NCI-H1694 (cell line): Measurements from ENCODE around the gene SPECC1L.
"Not testable (repeated sequence)": the region's sequence is repeated elsewhere in the genome, so short reads cannot be mapped to it uniquely, and the experiment has no call there.

Source experiments
- DNase-seq: peaks from one replicate; lab custom pipeline; 2025; lab: John Stamatoyannopoulos, UW

The SPECC1L gene

DNA sequence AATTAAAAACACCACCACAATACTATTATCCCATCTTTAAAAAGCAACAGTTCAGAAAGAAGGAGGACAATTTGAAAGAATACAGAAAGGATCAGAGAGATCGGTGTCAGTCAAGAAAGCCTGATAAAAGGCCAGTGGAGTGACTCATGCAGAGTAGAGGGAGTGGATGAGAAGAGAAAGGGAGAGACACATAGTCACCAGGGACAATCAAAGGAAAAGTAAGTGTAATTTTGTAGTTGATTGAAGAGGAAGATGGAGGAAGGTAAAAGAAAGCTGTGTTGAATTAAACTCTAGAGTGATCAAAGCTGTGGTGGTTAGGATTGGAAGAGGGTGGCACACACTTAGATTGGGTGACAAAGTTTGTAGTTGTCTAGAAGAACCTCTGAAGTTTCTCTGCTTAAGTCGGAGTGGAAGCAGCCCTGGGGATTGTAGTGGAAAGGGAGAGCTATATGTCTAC is 14.1 kb downstream of the SPECC1L start:
- DNase-seq = no peak

DNA sequence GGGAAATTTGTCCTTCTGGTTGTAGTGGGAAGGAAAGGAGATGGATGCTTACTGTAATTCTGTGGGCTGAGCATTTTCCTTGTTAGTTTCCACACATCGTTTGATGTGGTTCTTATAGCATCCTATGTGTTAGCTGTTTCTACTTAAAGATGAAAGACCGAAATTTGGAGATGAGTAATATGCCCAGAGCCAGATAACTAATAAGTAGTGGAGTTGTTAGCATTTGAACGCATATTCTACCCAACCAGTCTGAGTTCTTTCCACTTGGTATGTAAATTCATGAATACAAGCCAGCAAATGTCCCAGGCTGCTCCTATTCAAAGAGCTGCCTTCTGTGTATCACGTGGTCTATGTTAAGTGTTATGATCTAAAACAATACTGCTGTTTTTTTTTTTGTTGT is 14.6 kb downstream of the SPECC1L start:
- DNase-seq = no peak

DNA sequence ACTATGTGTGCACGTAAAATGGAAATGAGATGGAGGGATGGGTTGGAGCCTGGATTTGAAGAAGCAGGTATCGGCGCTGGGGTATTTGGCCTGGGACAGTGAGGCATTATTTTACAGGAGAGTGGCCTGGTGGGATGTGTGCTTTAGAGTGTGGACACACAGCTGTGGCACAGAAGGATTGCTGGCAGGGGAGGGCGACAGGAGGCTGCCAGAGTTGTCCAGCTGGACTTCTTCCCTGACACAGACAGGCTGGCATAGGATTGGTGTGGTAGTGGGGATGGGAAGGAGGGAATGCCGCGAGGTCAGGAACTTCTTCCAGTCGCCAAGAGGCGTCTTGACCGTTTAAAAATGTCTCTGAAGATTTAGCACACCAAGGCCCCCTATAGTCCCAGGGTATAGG is 16.6 kb downstream of the SPECC1L start:
- not testable (repeated sequence) for DNase-seq

DNA sequence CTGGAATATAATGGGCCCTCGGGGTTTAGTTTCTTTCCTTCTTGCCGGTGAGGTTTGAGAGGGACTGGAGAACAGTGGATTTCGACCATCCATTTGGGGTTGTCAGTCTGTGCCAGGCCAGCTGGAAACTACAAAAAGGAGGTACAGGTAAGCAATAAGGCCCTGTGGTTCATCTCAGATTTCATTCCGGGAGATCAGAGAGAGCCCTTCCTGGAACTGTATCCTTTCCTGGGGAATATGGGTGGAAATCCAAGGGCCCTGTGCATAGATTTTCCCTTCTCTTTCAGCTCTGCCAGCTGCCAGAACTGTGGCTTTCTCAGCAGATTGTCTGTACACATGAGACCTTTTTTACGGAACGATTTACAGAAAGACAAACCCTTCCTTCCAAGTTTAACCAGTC is 17.2 kb downstream of the SPECC1L start:
- DNase-seq = not testable (repeated sequence)

DNA sequence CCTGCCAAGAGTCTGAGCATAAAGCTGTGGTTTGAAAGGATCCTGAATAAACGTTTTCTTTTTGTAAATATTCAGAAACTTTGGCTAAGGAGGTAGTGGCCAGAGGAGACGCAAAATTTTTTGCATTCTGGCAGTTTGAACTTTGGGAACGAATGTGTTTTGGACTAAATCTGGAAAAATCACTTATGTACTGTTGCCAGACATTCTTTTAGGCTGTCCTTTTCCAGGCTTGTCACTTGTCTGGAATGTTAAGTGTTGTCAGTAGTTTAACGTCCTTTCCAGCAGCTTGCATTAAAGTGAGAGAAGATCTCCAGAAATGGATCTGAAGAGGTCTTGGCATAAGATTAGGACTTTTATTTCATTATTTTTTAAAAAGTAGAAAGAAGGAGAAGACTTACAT is 18.5 kb downstream of the SPECC1L start:
- DNase-seq = no peak

DNA sequence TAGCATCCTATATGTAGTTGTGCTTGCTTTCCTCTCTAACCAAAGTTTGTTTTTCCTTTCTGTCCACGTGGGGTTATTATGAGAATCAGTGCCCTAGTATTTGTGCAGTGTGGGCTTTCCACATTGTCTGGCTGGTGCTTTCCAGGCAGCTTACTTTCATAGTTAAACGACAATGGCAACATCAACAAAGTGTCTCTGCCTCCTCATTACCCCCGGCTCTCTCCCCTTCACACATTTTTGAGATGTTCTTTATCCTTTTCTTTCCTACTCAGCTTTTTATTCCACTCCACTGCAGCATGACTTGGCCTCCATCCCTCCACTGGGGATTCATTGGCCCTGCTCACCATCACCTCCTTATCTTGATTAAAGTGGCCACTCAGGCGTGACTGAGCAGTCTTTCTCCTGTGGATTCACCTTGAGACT is 19.1 kb downstream of the SPECC1L start:
- DNase-seq = no peak

DNA sequence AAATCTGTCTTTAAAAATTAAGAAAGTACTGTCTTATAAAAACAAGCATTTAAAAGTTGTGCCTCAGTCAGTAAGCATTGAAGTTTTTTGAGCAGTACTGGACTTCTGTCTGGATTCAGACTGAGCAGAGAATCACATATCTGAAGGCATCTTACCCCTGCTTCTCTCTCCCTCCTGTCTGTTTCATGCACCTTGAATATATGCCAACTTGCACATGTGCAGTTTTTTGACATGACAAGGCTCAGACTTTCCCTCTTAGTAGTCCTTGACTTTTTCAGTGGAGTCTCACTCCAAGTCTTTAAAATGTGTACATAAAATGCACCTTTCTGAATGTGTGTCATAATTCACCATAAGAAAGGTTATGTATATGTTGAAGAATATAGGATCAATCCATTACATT is 19.8 kb downstream of the SPECC1L start:
- DNase-seq = no peak

DNA sequence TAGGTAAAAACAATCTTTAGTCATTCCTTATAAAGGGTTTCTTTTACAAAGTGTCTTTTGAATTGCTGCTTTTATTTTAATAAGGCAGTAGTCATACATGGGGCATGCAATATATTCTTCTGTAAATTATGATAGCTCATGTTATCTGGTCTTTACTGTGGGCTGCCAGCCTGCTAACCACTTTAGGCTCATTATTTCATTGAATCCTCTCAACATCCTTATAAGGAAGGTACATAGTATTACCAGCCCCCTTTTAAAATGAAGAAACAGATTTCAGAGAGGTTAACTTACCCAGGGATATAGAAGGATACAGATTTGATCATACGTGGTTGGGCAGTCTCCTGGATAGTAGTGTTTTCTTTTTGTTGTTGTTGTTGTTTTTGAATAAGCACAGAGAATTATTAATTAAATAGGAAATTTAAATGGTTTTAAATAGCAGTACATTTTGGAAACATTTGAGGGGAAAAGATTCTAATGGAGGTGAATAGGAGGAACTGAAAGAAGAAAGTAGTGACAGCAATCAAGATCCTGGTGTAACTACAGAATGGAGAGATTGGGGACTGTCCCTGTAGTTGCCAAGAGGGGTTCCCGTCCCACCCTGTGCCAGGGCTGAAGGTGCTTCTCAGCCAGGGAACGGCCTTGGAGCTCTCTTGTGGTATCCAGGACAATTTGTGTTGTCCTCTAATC is 21.0 kb downstream of the SPECC1L start:
- DNase-seq = no peak

DNA sequence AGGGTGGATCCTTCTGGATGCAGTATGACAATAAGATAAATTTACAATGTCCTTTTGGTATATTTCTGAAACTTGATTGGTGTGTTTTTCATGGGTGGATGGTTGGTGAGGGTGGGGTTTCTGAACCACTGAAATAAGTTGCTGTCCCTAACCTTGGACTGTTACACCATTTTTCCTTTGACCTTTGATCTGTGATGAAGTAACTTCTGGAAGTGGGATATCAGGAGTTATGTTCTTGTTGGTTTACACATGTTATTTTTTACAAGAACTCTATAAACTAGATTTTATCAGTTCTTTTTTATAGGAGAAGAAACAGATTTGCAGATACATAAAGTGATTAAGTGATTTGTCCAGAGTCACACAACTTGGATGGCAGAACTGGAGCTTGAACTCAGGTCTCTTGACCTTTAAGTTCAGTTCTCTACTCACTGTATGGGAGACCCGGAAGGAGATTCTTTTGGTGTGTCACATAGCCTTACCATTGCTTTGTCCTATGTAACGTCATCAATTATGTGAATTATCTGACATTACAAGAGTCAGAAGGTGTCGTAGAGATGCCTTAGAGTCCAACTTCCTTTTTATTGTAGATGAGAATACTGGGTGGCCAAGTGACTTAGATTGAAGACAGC is 21.7 kb downstream of the SPECC1L start:
- DNase-seq = not testable (repeated sequence)

DNA sequence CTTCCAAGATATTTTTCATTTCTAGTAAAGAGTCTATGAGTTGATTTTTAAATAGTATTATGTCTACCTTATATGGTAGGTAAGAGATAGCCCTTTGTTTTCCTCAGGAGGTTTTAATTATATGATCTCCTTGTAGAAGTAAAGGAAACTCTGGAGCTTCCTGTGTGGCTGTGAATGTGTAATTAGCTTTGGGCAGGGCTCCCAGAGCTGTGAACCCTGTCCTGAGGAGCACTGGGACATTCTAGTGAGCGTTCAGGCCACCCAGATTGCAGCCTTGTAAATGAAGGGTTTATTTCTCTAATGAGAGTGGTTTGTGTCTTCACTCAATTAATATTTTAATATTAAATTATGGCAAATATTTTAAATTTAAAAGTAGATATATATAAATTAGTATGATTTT is 24.3 kb downstream of the SPECC1L start:
- DNase-seq = not testable (repeated sequence)

DNA sequence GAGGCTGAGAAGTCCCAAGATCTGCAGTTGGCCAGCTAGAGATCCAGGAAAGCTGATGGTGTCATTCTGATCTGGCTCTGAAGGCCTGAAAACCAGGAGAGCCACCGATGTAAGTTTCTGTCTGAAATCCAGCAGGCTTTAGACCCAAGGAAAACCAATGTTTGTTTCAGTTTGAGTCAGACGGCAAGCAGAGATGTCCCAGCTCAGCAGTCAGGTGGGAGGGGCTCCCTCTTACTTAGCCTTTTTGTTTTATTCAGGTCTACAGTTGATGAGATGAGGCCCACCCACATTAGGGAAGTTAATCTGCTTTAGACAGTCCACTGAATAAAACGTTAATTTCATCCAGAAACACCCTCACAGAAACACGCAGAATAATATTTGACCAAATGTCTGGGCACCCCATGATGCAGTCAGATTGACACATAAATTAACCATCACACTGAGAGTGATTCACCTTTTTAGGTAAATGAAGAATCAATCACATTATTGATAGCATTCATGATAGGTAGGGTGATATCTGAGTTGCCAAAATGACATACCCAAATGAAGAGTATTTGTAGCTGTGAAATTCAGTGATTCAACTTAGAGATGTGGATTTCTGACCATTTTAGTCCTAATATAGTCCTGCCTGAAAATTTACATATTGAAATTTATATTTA is 28.0 kb downstream of the SPECC1L start:
- DNase-seq = not testable (repeated sequence)

DNA sequence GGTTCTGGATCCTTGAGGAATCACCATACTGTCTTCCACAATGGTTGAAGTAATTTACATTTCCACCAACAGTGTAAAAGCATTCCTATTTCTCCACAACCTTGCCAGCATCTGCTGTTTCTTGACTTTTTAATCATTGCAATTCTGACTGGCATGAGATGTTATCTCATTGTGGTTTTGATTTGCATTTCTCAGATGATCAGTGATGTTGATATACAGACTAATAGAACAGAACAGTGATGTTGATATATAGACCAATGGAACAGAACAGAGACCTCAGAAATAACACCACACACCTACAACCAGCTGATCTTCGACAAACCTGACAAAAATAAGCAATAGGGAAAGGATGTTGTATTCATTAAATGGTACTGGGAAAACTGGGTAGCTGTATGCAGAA is 29.9 kb downstream of the SPECC1L start:
- not testable (repeated sequence) for DNase-seq

DNA sequence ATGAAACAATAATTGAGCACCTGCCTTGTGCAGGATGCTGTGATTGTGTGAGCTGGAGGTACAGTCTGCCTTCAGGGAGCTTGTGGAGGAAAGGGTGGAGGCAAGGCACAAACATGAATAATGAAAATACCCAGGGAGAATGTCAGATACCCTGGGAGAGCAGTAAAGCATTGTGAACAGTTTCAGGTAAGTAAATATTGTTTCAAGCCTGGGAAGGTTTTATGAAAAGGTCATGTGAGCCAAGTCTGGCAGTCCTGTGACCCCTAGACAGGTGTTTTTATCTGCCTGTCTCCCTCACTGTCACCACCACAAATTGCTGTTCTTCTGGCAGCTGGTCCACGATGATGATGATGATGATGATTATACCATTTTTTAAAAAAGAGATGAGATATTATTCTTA is 32.0 kb downstream of the SPECC1L start:
- DNase-seq = no peak

DNA sequence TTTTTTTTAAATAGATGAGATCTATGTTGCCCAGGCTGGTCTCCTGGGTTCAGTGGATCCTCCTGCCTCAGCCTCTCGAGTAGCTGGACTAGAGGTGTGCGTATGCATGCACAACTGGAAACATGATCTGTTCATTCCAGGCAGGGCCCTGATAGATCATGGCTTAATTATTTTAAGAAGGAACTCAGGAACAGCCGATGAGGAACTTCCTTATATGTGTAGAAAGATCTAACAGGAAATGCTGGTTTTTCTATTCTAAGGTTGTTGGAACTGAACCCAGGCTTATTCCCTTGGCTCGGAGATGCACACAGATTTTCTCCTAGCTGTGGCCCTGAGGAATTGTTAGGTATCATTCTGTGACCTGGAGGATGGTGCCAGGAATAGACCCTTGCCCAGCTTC is 32.4 kb downstream of the SPECC1L start:
- no peak for DNase-seq

DNA sequence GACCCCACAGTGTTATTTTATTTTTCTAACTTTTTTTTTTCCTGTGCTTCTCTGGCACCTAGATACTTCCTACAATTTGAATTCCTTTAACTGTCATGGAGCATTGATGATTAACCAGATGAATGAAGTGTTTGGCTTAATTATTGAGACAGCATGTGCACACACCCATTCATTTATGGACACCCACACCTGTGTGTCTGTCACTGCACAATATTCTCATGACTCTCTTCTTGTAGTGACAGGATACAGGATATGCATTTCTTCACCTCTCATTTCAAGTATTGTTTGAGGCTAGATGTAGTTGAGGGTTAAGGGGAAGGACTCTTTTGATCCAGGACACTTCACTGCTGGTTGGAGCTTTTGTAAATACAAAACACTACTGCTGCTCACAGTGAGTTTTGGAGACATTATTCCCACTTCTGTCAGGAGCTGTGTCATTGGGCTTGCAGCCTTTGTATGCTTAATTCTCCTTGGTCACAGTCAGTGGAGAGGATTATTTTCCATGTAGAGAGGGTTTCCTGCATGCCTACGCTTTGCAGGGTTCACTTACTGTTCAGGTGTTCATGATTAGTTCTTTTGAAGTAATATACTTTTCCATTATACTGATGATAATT is 33.5 kb downstream of the SPECC1L start:
- no peak for DNase-seq

DNA sequence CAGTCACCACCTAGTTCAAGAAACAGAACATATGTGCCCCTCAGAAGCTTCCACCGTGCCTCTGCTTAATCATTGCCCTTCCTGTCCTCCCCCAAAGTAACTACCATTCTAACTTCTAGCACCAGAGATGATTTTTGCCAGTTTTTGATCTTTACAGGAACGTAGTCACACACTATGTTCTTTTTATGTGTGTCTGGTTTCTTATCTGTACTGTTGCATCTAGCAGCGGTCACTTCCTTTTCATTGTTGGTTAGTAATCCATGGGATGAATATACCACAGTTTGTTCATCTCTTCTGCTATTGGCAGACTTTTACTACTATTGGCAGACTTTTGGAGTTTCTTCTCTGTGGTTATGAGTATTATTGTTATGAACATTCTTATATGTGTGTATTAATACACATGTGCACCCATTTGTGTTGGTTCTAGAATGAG is 34.6 kb downstream of the SPECC1L start:
- DNase-seq = no peak

DNA sequence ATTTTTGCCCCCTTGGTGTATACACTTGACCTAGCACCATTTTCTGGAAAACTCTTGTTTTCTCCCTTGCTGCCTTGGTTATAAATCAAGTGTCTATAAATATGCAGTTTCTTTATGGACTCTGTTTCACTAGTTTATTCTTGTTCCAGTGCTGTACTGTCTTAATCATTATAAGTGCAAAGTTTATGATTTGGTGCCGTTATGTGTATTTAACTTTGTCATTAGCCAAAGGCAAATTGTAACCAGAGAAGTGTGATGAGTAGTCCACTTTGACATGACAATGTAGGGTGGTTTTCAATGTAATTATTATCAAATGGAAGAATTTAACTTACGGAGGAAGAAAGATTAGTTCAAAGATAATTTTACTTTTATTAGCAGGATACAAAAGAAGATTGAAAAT is 40.3 kb downstream of the SPECC1L start:
- no peak for DNase-seq

DNA sequence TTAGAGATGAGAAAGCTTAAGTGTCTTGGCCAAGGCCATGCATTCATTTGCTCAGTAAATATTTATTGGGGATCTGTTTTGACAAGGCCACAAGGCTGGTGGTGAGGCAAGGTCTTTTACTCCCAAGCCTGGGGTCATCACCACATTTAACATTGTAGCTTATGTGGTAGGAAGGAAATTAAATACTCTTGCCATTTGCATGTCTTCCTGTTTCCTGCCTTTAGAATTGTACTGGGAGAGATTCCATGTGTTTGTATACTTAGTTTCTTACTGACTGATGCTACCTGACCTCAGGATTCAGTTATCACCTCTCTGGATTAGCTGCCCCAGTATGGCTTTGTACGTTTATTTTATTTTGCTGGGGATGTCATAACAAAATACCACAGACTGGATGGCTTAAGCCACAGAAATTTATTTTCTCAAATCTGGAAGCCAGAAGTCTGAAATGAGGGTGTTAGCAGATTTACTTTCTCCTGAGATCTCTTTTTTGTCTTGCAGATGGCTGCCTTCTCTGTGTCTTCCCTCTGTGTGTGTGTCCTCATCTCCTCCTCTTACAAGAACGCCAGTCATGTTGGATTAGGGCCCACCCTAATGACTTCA is 44.8 kb downstream of the SPECC1L start:
- no peak for DNase-seq

DNA sequence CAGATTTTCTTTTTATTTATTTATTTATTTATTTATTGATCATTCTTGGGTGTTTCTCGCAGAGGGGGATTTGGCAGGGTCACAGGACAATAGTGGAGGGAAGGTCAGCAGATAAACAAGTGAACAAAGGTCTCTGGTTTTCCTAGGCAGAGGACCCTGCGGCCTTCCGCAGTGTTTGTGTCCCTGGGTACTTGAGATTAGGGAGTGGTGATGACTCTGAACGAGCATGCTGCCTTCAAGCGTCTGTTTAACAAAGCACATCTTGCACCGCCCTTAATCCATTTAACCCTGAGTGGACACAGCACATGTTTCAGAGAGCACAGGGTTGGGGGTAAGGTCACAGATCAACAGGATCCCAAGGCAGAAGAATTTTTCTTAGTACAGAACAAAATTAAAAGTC is 45.6 kb downstream of the SPECC1L start:
- DNase-seq = not testable (repeated sequence)

DNA sequence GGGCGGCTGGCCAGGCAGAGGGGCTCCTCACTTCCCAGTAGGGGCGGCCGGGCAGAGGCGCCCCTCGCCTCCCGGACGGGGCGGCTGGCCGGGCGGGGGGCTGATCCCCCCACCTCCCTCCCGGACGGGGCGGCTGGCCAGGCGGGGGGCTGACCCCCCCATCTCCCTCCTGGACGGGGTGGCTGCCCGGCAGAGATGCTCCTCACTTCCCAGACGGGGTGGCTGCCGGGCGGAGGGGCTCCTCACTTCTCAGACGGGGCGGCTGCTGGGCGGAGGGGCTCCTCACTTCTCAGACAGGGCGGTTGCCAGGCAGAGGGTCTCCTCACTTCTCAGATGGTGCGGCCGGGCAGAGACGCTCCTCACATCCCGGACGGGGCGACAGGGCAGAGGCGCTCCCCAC is 46.9 kb downstream of the SPECC1L start:
- not testable (repeated sequence) for DNase-seq

DNA sequence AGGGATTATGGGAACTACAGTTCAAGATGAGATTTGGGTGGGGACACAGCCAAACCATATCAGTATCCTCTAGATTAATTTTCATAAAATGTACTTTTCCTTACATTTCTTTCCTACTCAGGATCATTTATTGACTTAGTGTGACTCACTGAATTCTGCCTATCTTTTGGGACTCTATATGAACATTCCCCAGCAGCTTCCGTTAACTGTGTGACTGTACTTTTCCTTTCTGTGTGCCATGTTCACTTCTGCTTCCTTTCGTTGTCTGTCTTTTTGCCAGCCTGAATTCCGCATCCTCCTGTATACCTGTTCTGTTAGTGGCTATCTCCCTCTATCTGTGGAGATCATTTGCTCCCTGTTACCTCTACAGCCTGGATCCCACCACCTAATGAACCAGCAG is 48.8 kb downstream of the SPECC1L start:
- DNase-seq = no peak

DNA sequence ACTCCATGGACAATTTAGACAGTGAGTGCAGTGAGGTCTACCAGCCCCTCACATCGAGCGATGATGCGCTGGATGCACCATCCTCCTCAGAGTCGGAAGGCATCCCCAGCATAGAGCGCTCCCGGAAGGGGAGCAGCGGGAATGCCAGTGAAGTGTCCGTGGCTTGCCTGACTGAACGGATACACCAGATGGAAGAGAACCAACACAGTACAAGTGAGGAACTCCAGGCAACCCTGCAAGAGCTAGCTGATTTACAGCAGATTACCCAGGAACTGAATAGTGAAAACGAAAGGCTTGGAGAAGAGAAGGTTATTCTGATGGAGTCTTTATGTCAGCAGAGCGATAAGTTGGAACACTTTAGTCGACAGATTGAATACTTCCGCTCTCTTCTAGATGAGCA is 51.4 kb downstream of the SPECC1L start:
- no peak for DNase-seq
